WTC11 (cell line): ENCODE measurements around the gene SPIB. TPM values are rescaled to one million over a fixed set of nuclear protein-coding genes. Genes with fewer than 3 reads are reported as not detected.

ENCODE experiments used
- ATAC-seq: fragments of 200-7000 bp; cut with Tn5 transposase; 2 replicates; pipeline ENCODE4 v1.10.0; 2021; ENCODE audit warnings: mild to moderate bottlenecking, moderate library complexity
- CTCF ChIA-PET: fragments of 300-600 bp; sonication (Branson Sonifier 250); formaldehyde crosslinking; loops from one replicate; lab custom pipeline; 2021; ENCODE audit warnings: antibody characterized with exemption; lab: Charles Lee
- POLR2A ChIA-PET: fragments of 350-600 bp; sonication (Branson Sonifier 250); formaldehyde crosslinking; loops from one replicate; lab custom pipeline; 2021; ENCODE audit warnings: antibody characterized with exemption; lab: Charles Lee
- DNase-seq: peaks from one replicate; pipeline ENCODE4 v3.0.0; 2021; ENCODE audit warnings: low spot score
- H3K27ac Mint-ChIP-seq: 2 replicates; pipeline ENCODE4 v1.8.0; 2021; ENCODE audit warnings: mixed read lengths
- H3K27me3 Mint-ChIP-seq: 2 replicates; pipeline ENCODE4 v1.8.0; 2021; ENCODE audit warnings: low read depth, mild to moderate bottlenecking, moderate library complexity, mixed read lengths
- H3K36me3 Mint-ChIP-seq: 2 replicates; pipeline ENCODE4 v1.8.0; 2021; ENCODE audit warnings: mixed read lengths
- H3K4me1 Mint-ChIP-seq: 2 replicates; pipeline ENCODE4 v1.8.0; 2022; ENCODE audit warnings: mixed read lengths
- H3K4me3 Mint-ChIP-seq: 2 replicates; pipeline ENCODE4 v1.8.0; 2021; ENCODE audit warnings: mild to moderate bottlenecking, moderate library complexity, mixed read lengths
- H3K9me3 Mint-ChIP-seq: 2 replicates; pipeline ENCODE4 v1.8.0; 2021; ENCODE audit warnings: mixed read lengths
- ETV6 ChIP-seq: sonication (generic); formaldehyde crosslinking; IDR thresholded peaks from 2 replicates; pipeline ENCODE4 v1.8.1; 2022; ENCODE audit warnings: mild to moderate bottlenecking, missing genetic modification reagents
- IRF2 ChIP-seq: sonication (generic); formaldehyde crosslinking; IDR thresholded peaks from 2 replicates; pipeline ENCODE4 v1.8.0; 2022; ENCODE audit warnings: low read depth, missing genetic modification reagents, borderline replicate concordance
- NR3C1 ChIP-seq: sonication (generic); formaldehyde crosslinking; conservative IDR thresholded peaks from 2 replicates; pipeline ENCODE4 v1.8.1; 2023; ENCODE audit warnings: low read depth, mild to moderate bottlenecking, missing genetic modification reagents
- OVOL2 ChIP-seq: fragments of 250-450 bp; sonication (Bioruptor Pico); IDR thresholded peaks from 2 replicates; pipeline ENCODE4 v1.9.0; 2021; ENCODE audit warnings: mild to moderate bottlenecking, borderline replicate concordance
- SP1 ChIP-seq: sonication (generic); formaldehyde crosslinking; conservative IDR thresholded peaks from 2 replicates; pipeline ENCODE4 v1.8.1; 2022; ENCODE audit warnings: missing genetic modification reagents
- TEAD1 ChIP-seq: sonication (generic); formaldehyde crosslinking; IDR thresholded peaks from 2 replicates; pipeline ENCODE4 v1.8.0; 2022; ENCODE audit warnings: mild to moderate bottlenecking, missing genetic modification reagents
- ZNF121 ChIP-seq: sonication (generic); formaldehyde crosslinking; IDR thresholded peaks from 2 replicates; pipeline ENCODE4 v1.8.0; 2023; ENCODE audit warnings: missing genetic modification reagents
- ZNF138 ChIP-seq: sonication (generic); formaldehyde crosslinking; conservative IDR thresholded peaks from 2 replicates; pipeline ENCODE4 v1.8.1; 2022; ENCODE audit warnings: mild to moderate bottlenecking, moderate library complexity, missing genetic modification reagents
- ZNF232 ChIP-seq: sonication (generic); formaldehyde crosslinking; IDR thresholded peaks from 2 replicates; pipeline ENCODE4 v1.8.0; 2022; ENCODE audit warnings: mild to moderate bottlenecking, missing genetic modification reagents
- total RNA-seq: library from RNA; stranded (reverse); gene quantifications from 3 replicates; pipeline ENCODE4 v1.2.3, GENCODE V29; 2021
- TF ChIP-seq, protein P1 (sequence below): sonication (generic); formaldehyde crosslinking; IDR thresholded peaks from 2 replicates; pipeline ENCODE4 v1.8.0; 2022; ENCODE audit warnings: missing genetic modification reagents
- TF ChIP-seq, protein P2 (sequence below): sonication (generic); formaldehyde crosslinking; IDR thresholded peaks from 2 replicates; pipeline ENCODE4 v1.8.1; 2022; ENCODE audit warnings: mild to moderate bottlenecking, missing genetic modification reagents, moderate library complexity, borderline replicate concordance
- TF ChIP-seq, protein P3 (sequence below): fragments of 200-600 bp; IDR thresholded peaks from 2 replicates; pipeline ENCODE4 v1.8.0; 2022; ENCODE audit warnings: antibody characterized with exemption
- TF ChIP-seq, protein P4 (sequence below): sonication (generic); formaldehyde crosslinking; IDR thresholded peaks from 2 replicates; pipeline ENCODE4 v1.8.0; 2022; ENCODE audit warnings: mild to moderate bottlenecking, missing genetic modification reagents
- TF ChIP-seq, protein P5 (sequence below): fragments of 250-450 bp; sonication (Bioruptor Pico); IDR thresholded peaks from 2 replicates; pipeline ENCODE4 v1.8.0; 2021; ENCODE audit warnings: mild to moderate bottlenecking
- TF ChIP-seq, protein P6 (sequence below): sonication (generic); formaldehyde crosslinking; IDR thresholded peaks from 2 replicates; pipeline ENCODE4 v1.8.0; 2022; ENCODE audit warnings: mild to moderate bottlenecking, missing genetic modification reagents
- TF ChIP-seq, protein P7 (sequence below): sonication (generic); formaldehyde crosslinking; conservative IDR thresholded peaks from 2 replicates; pipeline ENCODE4 v1.8.1; 2022; ENCODE audit warnings: mild to moderate bottlenecking, missing genetic modification reagents
- TF ChIP-seq, protein P8 (sequence below): fragments of 250-450 bp; sonication (Bioruptor Pico); IDR thresholded peaks from 2 replicates; pipeline ENCODE4 v1.9.0; 2021; ENCODE audit warnings: mild to moderate bottlenecking
- TF ChIP-seq, protein P9 (sequence below): sonication (generic); formaldehyde crosslinking; IDR thresholded peaks from 2 replicates; pipeline ENCODE4 v1.8.0; 2023; ENCODE audit warnings: missing genetic modification reagents

Gene SPIB
- total RNA-seq, 1 experiment from 2014 or later = 4.7 TPM

DNA sequence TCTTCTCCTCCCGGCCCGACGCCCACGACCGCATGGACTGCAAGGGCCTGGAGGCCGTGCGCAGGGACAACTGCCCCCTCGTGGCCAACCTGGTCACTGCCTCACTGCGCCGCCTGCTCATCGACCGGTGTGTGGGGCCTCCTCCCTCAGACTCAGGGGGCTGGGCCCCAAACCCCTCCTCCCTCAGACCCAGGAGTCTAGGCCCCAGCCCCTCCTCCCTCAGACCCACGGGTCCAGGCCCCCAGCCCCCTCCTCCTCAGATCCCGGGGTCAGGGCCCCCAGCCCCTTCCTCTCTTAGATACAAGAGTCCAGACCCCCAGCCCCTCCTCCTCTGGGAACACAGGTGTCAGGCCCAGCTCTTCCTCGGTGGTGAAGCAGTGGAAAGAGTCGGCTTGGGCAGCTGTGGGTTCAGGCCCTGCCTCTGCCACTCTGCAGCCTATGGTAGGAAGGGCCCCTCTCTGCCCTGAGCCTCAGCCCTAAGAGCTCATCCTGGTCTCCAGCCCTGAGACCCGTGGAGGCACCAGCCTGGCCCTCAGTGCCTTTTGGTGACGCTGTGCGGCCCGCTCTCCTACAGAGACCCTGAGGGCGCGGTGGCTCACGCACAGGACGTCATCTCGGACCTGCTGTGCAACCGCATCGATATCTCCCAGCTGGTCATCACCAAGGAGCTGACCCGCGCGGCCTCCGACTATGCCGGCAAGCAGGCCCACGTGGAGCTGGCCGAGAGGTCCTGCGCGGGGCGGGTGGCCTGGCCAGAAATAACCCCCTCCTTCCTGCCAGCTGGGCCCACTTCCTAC, 3.7 kb upstream of the SPIB start:
- Mint-ChIP-seq H3K36me3 (peaks cover 30% of the 10 kb centered on the region), H3K9me3 (no peaks in the 10 kb centered on the region)
- POLR2A ChIA-PET = interaction anchor here (1.4 kb wide), 1 partner anchor 31 kb away, joined by 4 read pairs; the partner anchor contains the start of gene POLD1

More for the DNA sequence above, 3.7 kb upstream of the SPIB start:
- H3K27me3 Mint-ChIP-seq = no peaks in the 10 kb centered on the region; the same call in 1 of the 2 replicates
- CTCF ChIA-PET = interaction anchor here (0.6 to 3.5 kb wide), 17 partner anchors 9 to 64 kb away, joined by 3 to 16 read pairs (median 7); no protein-coding TSS in a partner anchor
- H3K4me1 Mint-ChIP-seq = peaks cover 18% of the 10 kb centered on the region
- no peak for TF ChIP-seq ETV6 (CRISPR knock-in tag)
- TF ChIP-seq, protein P1, sequence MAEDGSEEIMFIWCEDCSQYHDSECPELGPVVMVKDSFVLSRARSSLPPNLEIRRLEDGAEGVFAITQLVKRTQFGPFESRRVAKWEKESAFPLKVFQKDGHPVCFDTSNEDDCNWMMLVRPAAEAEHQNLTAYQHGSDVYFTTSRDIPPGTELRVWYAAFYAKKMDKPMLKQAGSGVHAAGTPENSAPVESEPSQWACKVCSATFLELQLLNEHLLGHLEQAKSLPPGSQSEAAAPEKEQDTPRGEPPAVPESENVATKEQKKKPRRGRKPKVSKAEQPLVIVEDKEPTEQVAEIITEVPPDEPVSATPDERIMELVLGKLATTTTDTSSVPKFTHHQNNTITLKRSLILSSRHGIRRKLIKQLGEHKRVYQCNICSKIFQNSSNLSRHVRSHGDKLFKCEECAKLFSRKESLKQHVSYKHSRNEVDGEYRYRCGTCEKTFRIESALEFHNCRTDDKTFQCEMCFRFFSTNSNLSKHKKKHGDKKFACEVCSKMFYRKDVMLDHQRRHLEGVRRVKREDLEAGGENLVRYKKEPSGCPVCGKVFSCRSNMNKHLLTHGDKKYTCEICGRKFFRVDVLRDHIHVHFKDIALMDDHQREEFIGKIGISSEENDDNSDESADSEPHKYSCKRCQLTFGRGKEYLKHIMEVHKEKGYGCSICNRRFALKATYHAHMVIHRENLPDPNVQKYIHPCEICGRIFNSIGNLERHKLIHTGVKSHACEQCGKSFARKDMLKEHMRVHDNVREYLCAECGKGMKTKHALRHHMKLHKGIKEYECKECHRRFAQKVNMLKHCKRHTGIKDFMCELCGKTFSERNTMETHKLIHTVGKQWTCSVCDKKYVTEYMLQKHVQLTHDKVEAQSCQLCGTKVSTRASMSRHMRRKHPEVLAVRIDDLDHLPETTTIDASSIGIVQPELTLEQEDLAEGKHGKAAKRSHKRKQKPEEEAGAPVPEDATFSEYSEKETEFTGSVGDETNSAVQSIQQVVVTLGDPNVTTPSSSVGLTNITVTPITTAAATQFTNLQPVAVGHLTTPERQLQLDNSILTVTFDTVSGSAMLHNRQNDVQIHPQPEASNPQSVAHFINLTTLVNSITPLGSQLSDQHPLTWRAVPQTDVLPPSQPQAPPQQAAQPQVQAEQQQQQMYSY (CRISPR knock-in tag) = no peak
- no peak for TF ChIP-seq ZNF232 (CRISPR knock-in tag)
- TF ChIP-seq, protein P2, sequence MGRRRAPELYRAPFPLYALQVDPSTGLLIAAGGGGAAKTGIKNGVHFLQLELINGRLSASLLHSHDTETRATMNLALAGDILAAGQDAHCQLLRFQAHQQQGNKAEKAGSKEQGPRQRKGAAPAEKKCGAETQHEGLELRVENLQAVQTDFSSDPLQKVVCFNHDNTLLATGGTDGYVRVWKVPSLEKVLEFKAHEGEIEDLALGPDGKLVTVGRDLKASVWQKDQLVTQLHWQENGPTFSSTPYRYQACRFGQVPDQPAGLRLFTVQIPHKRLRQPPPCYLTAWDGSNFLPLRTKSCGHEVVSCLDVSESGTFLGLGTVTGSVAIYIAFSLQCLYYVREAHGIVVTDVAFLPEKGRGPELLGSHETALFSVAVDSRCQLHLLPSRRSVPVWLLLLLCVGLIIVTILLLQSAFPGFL = no peak
- no peak for TF ChIP-seq NR3C1
- TF ChIP-seq, protein P3, sequence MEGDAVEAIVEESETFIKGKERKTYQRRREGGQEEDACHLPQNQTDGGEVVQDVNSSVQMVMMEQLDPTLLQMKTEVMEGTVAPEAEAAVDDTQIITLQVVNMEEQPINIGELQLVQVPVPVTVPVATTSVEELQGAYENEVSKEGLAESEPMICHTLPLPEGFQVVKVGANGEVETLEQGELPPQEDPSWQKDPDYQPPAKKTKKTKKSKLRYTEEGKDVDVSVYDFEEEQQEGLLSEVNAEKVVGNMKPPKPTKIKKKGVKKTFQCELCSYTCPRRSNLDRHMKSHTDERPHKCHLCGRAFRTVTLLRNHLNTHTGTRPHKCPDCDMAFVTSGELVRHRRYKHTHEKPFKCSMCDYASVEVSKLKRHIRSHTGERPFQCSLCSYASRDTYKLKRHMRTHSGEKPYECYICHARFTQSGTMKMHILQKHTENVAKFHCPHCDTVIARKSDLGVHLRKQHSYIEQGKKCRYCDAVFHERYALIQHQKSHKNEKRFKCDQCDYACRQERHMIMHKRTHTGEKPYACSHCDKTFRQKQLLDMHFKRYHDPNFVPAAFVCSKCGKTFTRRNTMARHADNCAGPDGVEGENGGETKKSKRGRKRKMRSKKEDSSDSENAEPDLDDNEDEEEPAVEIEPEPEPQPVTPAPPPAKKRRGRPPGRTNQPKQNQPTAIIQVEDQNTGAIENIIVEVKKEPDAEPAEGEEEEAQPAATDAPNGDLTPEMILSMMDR = peak; percentile 93
- TF ChIP-seq, protein P4, sequence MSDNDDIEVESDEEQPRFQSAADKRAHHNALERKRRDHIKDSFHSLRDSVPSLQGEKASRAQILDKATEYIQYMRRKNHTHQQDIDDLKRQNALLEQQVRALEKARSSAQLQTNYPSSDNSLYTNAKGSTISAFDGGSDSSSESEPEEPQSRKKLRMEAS (CRISPR knock-in tag) = peak; percentile 85; the same call in 1 of the 2 replicates
- TF ChIP-seq, protein P5, sequence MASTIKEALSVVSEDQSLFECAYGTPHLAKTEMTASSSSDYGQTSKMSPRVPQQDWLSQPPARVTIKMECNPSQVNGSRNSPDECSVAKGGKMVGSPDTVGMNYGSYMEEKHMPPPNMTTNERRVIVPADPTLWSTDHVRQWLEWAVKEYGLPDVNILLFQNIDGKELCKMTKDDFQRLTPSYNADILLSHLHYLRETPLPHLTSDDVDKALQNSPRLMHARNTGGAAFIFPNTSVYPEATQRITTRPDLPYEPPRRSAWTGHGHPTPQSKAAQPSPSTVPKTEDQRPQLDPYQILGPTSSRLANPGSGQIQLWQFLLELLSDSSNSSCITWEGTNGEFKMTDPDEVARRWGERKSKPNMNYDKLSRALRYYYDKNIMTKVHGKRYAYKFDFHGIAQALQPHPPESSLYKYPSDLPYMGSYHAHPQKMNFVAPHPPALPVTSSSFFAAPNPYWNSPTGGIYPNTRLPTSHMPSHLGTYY = no peak
- 0 out of 2 replicates have a peak, but pooled peaks have one; percentile 1 for TF ChIP-seq ZNF121 (CRISPR knock-in tag)
- no peak for TF ChIP-seq ZNF138 (CRISPR knock-in tag)
- TF ChIP-seq OVOL2 (CRISPR knock-in tag) = no peak
- TF ChIP-seq, protein P6, sequence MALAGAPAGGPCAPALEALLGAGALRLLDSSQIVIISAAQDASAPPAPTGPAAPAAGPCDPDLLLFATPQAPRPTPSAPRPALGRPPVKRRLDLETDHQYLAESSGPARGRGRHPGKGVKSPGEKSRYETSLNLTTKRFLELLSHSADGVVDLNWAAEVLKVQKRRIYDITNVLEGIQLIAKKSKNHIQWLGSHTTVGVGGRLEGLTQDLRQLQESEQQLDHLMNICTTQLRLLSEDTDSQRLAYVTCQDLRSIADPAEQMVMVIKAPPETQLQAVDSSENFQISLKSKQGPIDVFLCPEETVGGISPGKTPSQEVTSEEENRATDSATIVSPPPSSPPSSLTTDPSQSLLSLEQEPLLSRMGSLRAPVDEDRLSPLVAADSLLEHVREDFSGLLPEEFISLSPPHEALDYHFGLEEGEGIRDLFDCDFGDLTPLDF = no peak
- TF ChIP-seq TEAD1 (CRISPR knock-in tag) = peak; percentile 7; the same call in 1 of the 2 replicates
- TF ChIP-seq, protein P7, sequence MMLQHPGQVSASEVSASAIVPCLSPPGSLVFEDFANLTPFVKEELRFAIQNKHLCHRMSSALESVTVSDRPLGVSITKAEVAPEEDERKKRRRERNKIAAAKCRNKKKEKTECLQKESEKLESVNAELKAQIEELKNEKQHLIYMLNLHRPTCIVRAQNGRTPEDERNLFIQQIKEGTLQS = no peak
- TF ChIP-seq, protein P8, sequence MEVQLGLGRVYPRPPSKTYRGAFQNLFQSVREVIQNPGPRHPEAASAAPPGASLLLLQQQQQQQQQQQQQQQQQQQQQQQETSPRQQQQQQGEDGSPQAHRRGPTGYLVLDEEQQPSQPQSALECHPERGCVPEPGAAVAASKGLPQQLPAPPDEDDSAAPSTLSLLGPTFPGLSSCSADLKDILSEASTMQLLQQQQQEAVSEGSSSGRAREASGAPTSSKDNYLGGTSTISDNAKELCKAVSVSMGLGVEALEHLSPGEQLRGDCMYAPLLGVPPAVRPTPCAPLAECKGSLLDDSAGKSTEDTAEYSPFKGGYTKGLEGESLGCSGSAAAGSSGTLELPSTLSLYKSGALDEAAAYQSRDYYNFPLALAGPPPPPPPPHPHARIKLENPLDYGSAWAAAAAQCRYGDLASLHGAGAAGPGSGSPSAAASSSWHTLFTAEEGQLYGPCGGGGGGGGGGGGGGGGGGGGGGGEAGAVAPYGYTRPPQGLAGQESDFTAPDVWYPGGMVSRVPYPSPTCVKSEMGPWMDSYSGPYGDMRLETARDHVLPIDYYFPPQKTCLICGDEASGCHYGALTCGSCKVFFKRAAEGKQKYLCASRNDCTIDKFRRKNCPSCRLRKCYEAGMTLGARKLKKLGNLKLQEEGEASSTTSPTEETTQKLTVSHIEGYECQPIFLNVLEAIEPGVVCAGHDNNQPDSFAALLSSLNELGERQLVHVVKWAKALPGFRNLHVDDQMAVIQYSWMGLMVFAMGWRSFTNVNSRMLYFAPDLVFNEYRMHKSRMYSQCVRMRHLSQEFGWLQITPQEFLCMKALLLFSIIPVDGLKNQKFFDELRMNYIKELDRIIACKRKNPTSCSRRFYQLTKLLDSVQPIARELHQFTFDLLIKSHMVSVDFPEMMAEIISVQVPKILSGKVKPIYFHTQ (CRISPR knock-in tag) = no peak
- TF ChIP-seq, protein P9, sequence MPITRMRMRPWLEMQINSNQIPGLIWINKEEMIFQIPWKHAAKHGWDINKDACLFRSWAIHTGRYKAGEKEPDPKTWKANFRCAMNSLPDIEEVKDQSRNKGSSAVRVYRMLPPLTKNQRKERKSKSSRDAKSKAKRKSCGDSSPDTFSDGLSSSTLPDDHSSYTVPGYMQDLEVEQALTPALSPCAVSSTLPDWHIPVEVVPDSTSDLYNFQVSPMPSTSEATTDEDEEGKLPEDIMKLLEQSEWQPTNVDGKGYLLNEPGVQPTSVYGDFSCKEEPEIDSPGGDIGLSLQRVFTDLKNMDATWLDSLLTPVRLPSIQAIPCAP (CRISPR knock-in tag) = no peak
- TF ChIP-seq IRF2 = no peak
- peak; percentile 50; the same call in 1 of the 2 replicates for TF ChIP-seq SP1 (CRISPR knock-in tag)
- H3K27ac Mint-ChIP-seq = no peak overlapping the region
- ATAC-seq = peak; percentile 83
- no peak overlapping the region for H3K4me3 Mint-ChIP-seq
- peak; percentile 95 for DNase-seq
